IMR-90 (cell line): ENCODE measurements around the gene HDAC9. TPM values are rescaled to one million over a fixed set of nuclear protein-coding genes. Genes with fewer than 3 reads are reported as not detected.
A peak's percentile ranks its signal among the peaks of the same experiment; 100 is the strongest.

ENCODE experiments used
- ATAC-seq: fragments of 200-7000 bp; cut with Tn5 transposase; 2 replicates; pipeline ENCODE4 v1.9.1; 2020; ENCODE audit warnings: low read depth, mild to moderate bottlenecking, moderate library complexity
- BruUV-seq: library from RNA; stranded (reverse); fragments of 400-500 nt; replicated peaks from 2 replicates; lab custom pipeline; 2021; lab: Mats Ljungman, UMichigan
- CTCF ChIA-PET: fragments of 300-600 bp; formaldehyde crosslinking; extraction: SDS; loops from one replicate; lab custom pipeline; 2021; ENCODE audit warnings: antibody characterized with exemption; lab: Yijun Ruan, JAX
- POLR2A ChIA-PET: fragments of 300-600 bp; sonication (Branson Sonifier 250); formaldehyde crosslinking; loops from one replicate; lab custom pipeline; 2022; ENCODE audit warnings: antibody characterized with exemption; ENCODE audit not compliant: unreplicated experiment; lab: Charles Lee
- DNase-seq: peaks from one replicate; pipeline ENCODE4 v3.0.0; 2013
- H2AFZ ChIP-seq: replicated peaks from 2 replicates; pipeline ENCODE3; 2013; ENCODE audit warnings: low read length, mild to moderate bottlenecking; ENCODE audit not compliant: poor library complexity
- H2AK5ac ChIP-seq: 2 replicates; pipeline ENCODE4 v1.6.1; 2013; ENCODE audit warnings: low read depth, low read length, inconsistent platforms
- H2AK9ac ChIP-seq: replicated peaks from 2 replicates; pipeline ENCODE3; 2013; ENCODE audit warnings: mild to moderate bottlenecking, low read depth, low read length, moderate library complexity; ENCODE audit not compliant: poor library complexity
- H2BK120ac ChIP-seq: 2 replicates; pipeline ENCODE4 v1.6.1; 2013; ENCODE audit warnings: low read depth, low read length, inconsistent platforms
- H2BK15ac ChIP-seq: 3 replicates; pipeline ENCODE4 v1.6.1; 2013; ENCODE audit warnings: low read depth, low read length, inconsistent platforms
- H2BK20ac ChIP-seq: 2 replicates; pipeline ENCODE4 v1.6.1; 2013; ENCODE audit warnings: low read depth, mild to moderate bottlenecking, inconsistent platforms, low read length, moderate library complexity
- H2BK5ac ChIP-seq: 2 replicates; pipeline ENCODE4 v1.6.1; 2013; ENCODE audit warnings: mild to moderate bottlenecking, low read depth, low read length, inconsistent platforms; ENCODE audit not compliant: poor library complexity, severe bottlenecking
- H3K14ac ChIP-seq: replicated peaks from 2 replicates; pipeline ENCODE4 v1.6.1; 2013; ENCODE audit warnings: low read depth, low read length, inconsistent platforms
- H3K18ac ChIP-seq: 2 replicates; pipeline ENCODE4 v1.6.1; 2013; ENCODE audit warnings: low read depth, low read length, control low read depth
- H3K23ac ChIP-seq: 2 replicates; pipeline ENCODE4 v1.6.1; 2013; ENCODE audit warnings: low read depth, low read length, inconsistent platforms
- H3K27ac ChIP-seq: 2 replicates; pipeline ENCODE4 v1.5.1; 2013; ENCODE audit warnings: mild to moderate bottlenecking, control low read depth, low read length; ENCODE audit not compliant: insufficient read depth
- H3K27me3 ChIP-seq: 2 replicates; pipeline ENCODE4 v1.6.1; 2013; ENCODE audit warnings: low read length; ENCODE audit not compliant: control insufficient read depth, insufficient read depth
- H3K36me3 ChIP-seq: 2 replicates; pipeline ENCODE4 v1.6.1; 2013; ENCODE audit warnings: low read length, mixed read lengths; ENCODE audit not compliant: control insufficient read depth, insufficient read depth
- H3K4ac ChIP-seq: 2 replicates; pipeline ENCODE4 v1.6.1; 2013; ENCODE audit warnings: low read depth, low read length, inconsistent platforms
- H3K4me1 ChIP-seq: 2 replicates; pipeline ENCODE4 v1.6.1; 2013; ENCODE audit warnings: low read length, mixed read lengths; ENCODE audit not compliant: control insufficient read depth, insufficient read depth
- H3K4me2 ChIP-seq: 2 replicates; pipeline ENCODE4 v1.6.1; 2013; ENCODE audit warnings: low read depth, mild to moderate bottlenecking, control low read depth, low read length, moderate library complexity
- H3K4me3 ChIP-seq: 2 replicates; pipeline ENCODE4 v1.5.1; 2013; ENCODE audit warnings: low read depth, mild to moderate bottlenecking, control low read depth, low read length, moderate library complexity; ENCODE audit not compliant: insufficient read depth
- H3K56ac ChIP-seq: 2 replicates; pipeline ENCODE4 v1.6.1; 2013; ENCODE audit warnings: low read length, inconsistent platforms; ENCODE audit not compliant: insufficient read depth; ENCODE audit errors: extremely low read depth
- H3K79me1 ChIP-seq, 2 experiments: 2 replicates each; pipeline ENCODE4 v1.6.1; 2013; ENCODE audit warnings: low read length in 2 of 2, inconsistent platforms in 1 of 2, low read depth in 1 of 2
- H3K9ac ChIP-seq: 2 replicates; pipeline ENCODE4 v1.6.1; 2013; ENCODE audit warnings: low read depth, low read length, control low read depth
- H3K9me1 ChIP-seq: 2 replicates; pipeline ENCODE4 v1.6.1; 2013; ENCODE audit warnings: low read length, inconsistent platforms; ENCODE audit not compliant: insufficient read depth
- H3K9me3 ChIP-seq: 2 replicates; pipeline ENCODE4 v1.6.1; 2013; ENCODE audit warnings: low read length; ENCODE audit not compliant: control insufficient read depth, insufficient read depth
- H4K20me1 ChIP-seq: 2 replicates; pipeline ENCODE4 v1.6.1; 2013; ENCODE audit warnings: low read length, inconsistent platforms; ENCODE audit not compliant: insufficient read depth
- H4K5ac ChIP-seq: 2 replicates; pipeline ENCODE4 v1.6.1; 2013; ENCODE audit warnings: mild to moderate bottlenecking, low read depth, low read length, control low read depth
- H4K8ac ChIP-seq, 2 experiments: 2 replicates each; pipeline ENCODE4 v1.6.1; 2013; ENCODE audit warnings: low read depth in 2 of 2, low read length in 2 of 2, control low read depth in 1 of 2, inconsistent platforms in 1 of 2
- H4K91ac ChIP-seq: 2 replicates; pipeline ENCODE4 v1.6.1; 2013; ENCODE audit warnings: low read depth, low read length, inconsistent platforms; ENCODE audit not compliant: insufficient read depth
- BHLHE40 ChIP-seq: fragments of 150-350 bp; IDR thresholded peaks from 2 replicates; pipeline ENCODE4 v1.6.1; 2016; ENCODE audit warnings: mild to moderate bottlenecking, low read depth, low read length
- CEBPB ChIP-seq: IDR thresholded peaks from 2 replicates; pipeline ENCODE4 v1.6.1; 2012; ENCODE audit warnings: low read depth, low read length, improper control_type of control experiment
- CHD1 ChIP-seq: IDR thresholded peaks from 2 replicates; pipeline ENCODE4 v1.6.1; 2012; ENCODE audit warnings: low read depth, low read length, improper control_type of control experiment
- MAZ ChIP-seq: IDR thresholded peaks from 2 replicates; pipeline ENCODE4 v1.6.1; 2012; ENCODE audit warnings: low read depth, mild to moderate bottlenecking, low read length, improper control_type of control experiment, moderate library complexity, borderline replicate concordance
- MXI1 ChIP-seq: IDR thresholded peaks from 2 replicates; pipeline ENCODE4 v1.6.1; 2012; ENCODE audit warnings: low read depth, mild to moderate bottlenecking, low read length, moderate library complexity, borderline replicate concordance
- RCOR1 ChIP-seq: IDR thresholded peaks from 2 replicates; pipeline ENCODE4 v1.6.1; 2012; ENCODE audit warnings: mild to moderate bottlenecking, low read length, improper control_type of control experiment; ENCODE audit not compliant: insufficient replicate concordance
- RFX5 ChIP-seq: IDR thresholded peaks from 2 replicates; pipeline ENCODE4 v1.8.0; 2012; ENCODE audit warnings: low read depth, mild to moderate bottlenecking, low read length, moderate library complexity
- SMC3 ChIP-seq: fragments of 150-350 bp; IDR thresholded peaks from 2 replicates; pipeline ENCODE4 v1.6.1; 2016; ENCODE audit warnings: low read depth, mild to moderate bottlenecking, antibody characterized with exemption, low read length, moderate library complexity
- USF2 ChIP-seq: fragments of 150-350 bp; IDR thresholded peaks from 2 replicates; pipeline ENCODE4 v1.6.1; 2017; ENCODE audit warnings: mild to moderate bottlenecking, antibody characterized with exemption, low read length, low read depth
- WGBS, 2 experiments: methylation state at CpG; one replicate each; pipeline versions ENCODE4 v1.1.5 to v1.1.7; 2013; ENCODE audit warnings: missing lambda C conversion rate in 2 of 2; ENCODE audit not compliant: insufficient read length in 1 of 2; ENCODE audit errors: extremely low coverage in 2 of 2; 5-methylcytosine and 5-hydroxymethylcytosine counted together
- dilution Hi-C: fragments of 300-500 bp; cut with HindIII; formaldehyde crosslinking; loops from one replicate; pipeline ENCODE4 v1.14.3; 2018; ENCODE audit warnings: low sequenced_read_pairs; ENCODE audit not compliant: unreplicated experiment
- in situ Hi-C: fragments of 300-500 bp; cut with MboI; formaldehyde crosslinking; loops from 3 replicates; pipeline ENCODE4 v1.14.3; 2019; ENCODE audit warnings: low sequenced_read_pairs, inconsistent platforms, mixed read lengths
- intact Hi-C: fragments of 100-400 bp; cut with micrococcal nuclease; formaldehyde crosslinking; loops from 2 replicates; pipeline ENCODE4 v1.10.0; 2022
- polyA plus RNA-seq, 3 experiments: library from polyadenylated mRNA; depleted of rRNA; stranded (reverse); fragments of >200 nt; gene quantifications; 2 replicates each; pipeline ENCODE4 v1.2.3, GENCODE V29; 2012; ENCODE audit warnings: low replicate concordance in 1 of 3
- total RNA-seq: library from RNA; depleted of rRNA; stranded (reverse); fragments of >200 nt; gene quantifications from 2 replicates; pipeline ENCODE4 v1.2.3, GENCODE V29; 2012

HDAC9 gene
- total and polyA plus RNA-seq, 2 of the 4 experiments (the other 2 are of a cell fraction): 4.3 to 24.7 TPM

- ChIA-PET POLR2A (no interaction called here), CTCF (no interaction called here)
- Histone ChIP-seq H3K9me3 (no peaks in the 10 kb centered on the region; the same call in 1 of the 2 replicates), H4K8ac (no peak overlapping the region), H4K91ac (no peak overlapping the region), H2AFZ (no peak overlapping the region), H3K18ac (no peak overlapping the region), H3K9me1 (no peaks in the 10 kb centered on the region), H3K79me1 (no peaks in the 10 kb centered on the region), H3K56ac (no peak overlapping the region), H3K27me3 (no peaks in the 10 kb centered on the region), H2BK5ac (no peak overlapping the region), H3K4me3 (no peak overlapping the region), H3K36me3 (no peaks in the 10 kb centered on the region), H2BK15ac (0 out of 3 replicates have a peak overlapping the region, but pooled peaks have one; percentile 57), H3K9ac (no peak overlapping the region), H3K27ac (no peak overlapping the region), H4K20me1 (no peaks in the 10 kb centered on the region), H3K23ac (no peak overlapping the region), H4K5ac (no peak overlapping the region), H3K4me1 (peaks cover 2% of the 10 kb centered on the region; the same call in 1 of the 2 replicates), H2AK9ac (no peak overlapping the region), H2BK120ac (no peak overlapping the region), H3K4ac (0 out of 2 replicates have a peak overlapping the region, but pooled peaks have one; percentile 57), H3K14ac (no peak overlapping the region), H2BK20ac (peak overlapping the region; percentile 88; the same call in 1 of the 2 replicates), H3K4me2 (no peak overlapping the region; the same call in 1 of the 2 replicates), H2AK5ac (no peak overlapping the region)
- DNase-seq: no peak
- intact Hi-C loops: no loop called here
- no peak for TF ChIP-seq CEBPB
- TF ChIP-seq CHD1: no peak
- TF ChIP-seq RCOR1: no peak
- TF ChIP-seq BHLHE40: no peak
- TF ChIP-seq USF2: no peak
- TF ChIP-seq MXI1: no peak
- TF ChIP-seq SMC3: no peak
- no peak for TF ChIP-seq MAZ
- no peak for TF ChIP-seq RFX5
- no peak for ATAC-seq
- dilution Hi-C loops: no loop called here
- in situ Hi-C loops: no loop called here
- WGBS, 2 experiments: no CpG with 5 or more reads among the region's 6 CpGs
- BruUV-seq: no TSS peak
Measured at GRCh38 chr7:18976715-18977471, 481.3 kb downstream of the HDAC9 start.
